Stimulated activated naive CD8-positive, alpha-beta T cell treated with anti-CD3 and anti-CD28 coated beads, Interleukin-15, Interleukin-2, amounts not matched to agents 100 ng/mL and 50 ng/mL, for 24 hours (primary cell): ENCODE results near the gene SPECC1.
"Not testable (repeated sequence)": the region's sequence is repeated elsewhere in the genome, so short reads cannot be mapped to it uniquely, and the experiment has no call there.

Experiments
- H3K27ac Mint-ChIP-seq: one replicate; pipeline ENCODE4 v1.8.0; 2021; ENCODE audit warnings: mild to moderate bottlenecking, mixed read lengths
- H3K27me3 Mint-ChIP-seq: one replicate; pipeline ENCODE4 v1.8.0; 2021; ENCODE audit warnings: mixed read lengths
- H3K36me3 Mint-ChIP-seq: one replicate; pipeline ENCODE4 v1.8.0; 2021; ENCODE audit warnings: low read depth, mixed read lengths
- H3K4me1 Mint-ChIP-seq: one replicate; pipeline ENCODE4 v1.8.0; 2021; ENCODE audit warnings: low read depth, mixed read lengths
- H3K4me3 Mint-ChIP-seq: one replicate; pipeline ENCODE4 v1.8.0; 2021; ENCODE audit warnings: mild to moderate bottlenecking, mixed read lengths
- H3K9me3 Mint-ChIP-seq: one replicate; pipeline ENCODE4 v1.8.0; 2021; ENCODE audit warnings: mixed read lengths

SPECC1 gene

DNA sequence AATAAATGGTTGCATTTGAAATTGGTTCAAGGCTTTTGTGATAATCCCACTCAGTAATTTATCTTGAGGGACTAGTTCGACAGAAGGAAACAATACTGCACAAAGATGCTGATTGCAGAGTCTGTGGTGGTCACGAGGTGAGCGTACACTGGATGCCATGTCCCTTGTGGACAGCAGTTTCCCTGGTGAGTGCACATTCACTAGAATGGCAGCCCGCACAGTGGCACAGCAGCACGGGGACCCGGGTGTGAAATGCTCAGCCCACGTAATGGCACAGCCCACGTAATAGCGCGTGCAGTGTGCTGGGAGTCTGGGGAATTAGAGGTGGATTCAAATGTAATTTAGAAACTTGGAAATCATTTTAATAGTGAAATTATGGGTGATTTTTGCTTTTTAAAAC lies 304.1 kb downstream of the SPECC1 start:
- Mint-ChIP-seq H3K9me3 (no peaks in the 10 kb centered on the region), H3K4me3 (no peak overlapping the region)

DNA sequence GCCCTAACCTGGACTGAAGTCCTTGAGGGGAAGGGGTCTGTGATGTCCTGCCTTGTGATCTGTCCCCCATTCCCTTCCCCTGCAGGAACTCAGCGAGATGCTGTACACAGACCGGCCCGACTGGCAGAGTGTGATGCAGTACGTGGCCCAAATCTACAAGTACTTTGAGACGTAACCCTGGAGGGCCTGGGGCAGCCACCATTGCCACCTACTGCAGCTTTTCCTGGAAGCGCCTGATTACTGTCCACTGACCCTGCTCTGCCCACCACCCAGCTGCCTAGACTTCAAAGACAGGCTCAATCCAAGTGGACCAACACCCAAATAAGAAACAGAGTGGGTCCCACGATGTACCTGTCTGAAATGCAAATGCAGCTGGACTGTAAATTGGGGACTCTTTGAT lies 304.7 kb downstream of the SPECC1 start:
- Mint-ChIP-seq H3K4me3 (no peak overlapping the region), H3K36me3 (no peaks in the 10 kb centered on the region), H3K27ac (no peak overlapping the region), H3K9me3 (no peaks in the 10 kb centered on the region), H3K27me3 (no peaks in the 10 kb centered on the region), H3K4me1 (no peaks in the 10 kb centered on the region)

More for the DNA sequence above, 304.1 kb downstream of the SPECC1 start:
- no peaks in the 10 kb centered on the region for H3K4me1 Mint-ChIP-seq
- H3K27ac Mint-ChIP-seq: no peak overlapping the region
- H3K36me3 Mint-ChIP-seq: no peaks in the 10 kb centered on the region
- H3K27me3 Mint-ChIP-seq: no peaks in the 10 kb centered on the region

DNA sequence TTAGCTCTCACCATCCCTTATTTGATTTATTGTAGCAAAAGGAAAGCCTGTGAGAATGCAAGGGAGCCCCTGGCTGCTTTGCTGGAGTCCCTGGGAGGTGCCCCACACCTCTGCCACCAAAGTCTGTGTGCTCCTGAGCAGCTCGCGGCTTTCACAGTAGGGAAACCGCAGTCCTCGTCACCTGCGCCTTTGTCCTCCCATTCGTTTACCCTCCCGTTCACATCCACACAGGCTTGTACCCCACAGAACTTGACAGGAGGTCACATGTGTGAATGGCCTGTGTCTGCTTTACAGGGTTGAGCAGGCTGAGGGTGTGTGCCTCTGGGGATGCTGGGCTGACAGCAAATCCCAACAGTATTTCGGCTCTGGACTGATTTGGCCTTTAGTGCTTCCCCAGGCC lies 305.7 kb downstream of the SPECC1 start:
- Mint-ChIP-seq H3K36me3 (no peaks in the 10 kb centered on the region), H3K27ac (no peak overlapping the region), H3K9me3 (no peaks in the 10 kb centered on the region), H3K4me1 (no peaks in the 10 kb centered on the region), H3K27me3 (no peaks in the 10 kb centered on the region), H3K4me3 (no peak overlapping the region)

- H3K27me3 Mint-ChIP-seq: no peaks in the 10 kb centered on the region
- no peaks in the 10 kb centered on the region for H3K4me1 Mint-ChIP-seq
- H3K27ac Mint-ChIP-seq: no peak overlapping the region
- no peaks in the 10 kb centered on the region for H3K9me3 Mint-ChIP-seq
- H3K4me3 Mint-ChIP-seq: no peak overlapping the region
- H3K36me3 Mint-ChIP-seq: no peaks in the 10 kb centered on the region
Measured at GRCh38 chr17:20315311-20315710, 306.2 kb downstream of the SPECC1 start.

DNA sequence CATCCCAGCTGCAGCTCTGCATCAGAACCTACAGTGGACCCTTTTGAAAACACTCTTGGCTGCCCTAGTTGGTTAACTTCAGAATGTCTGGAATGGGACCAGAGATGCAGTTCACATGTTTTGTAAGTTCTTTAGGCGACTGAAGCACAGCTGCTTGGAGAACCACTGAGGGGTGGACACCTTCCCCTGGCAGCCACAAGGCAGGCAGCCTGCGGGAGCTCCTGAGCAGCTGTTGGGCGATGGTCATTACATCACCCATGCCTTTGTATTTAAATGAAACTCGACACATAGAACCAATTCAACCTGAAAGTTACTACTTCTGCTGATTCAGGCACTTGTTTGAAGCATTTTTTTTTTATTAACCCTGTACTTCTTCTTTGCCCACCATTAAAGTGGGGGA lies 306.7 kb downstream of the SPECC1 start:
- no peak overlapping the region for H3K27ac Mint-ChIP-seq
- no peaks in the 10 kb centered on the region for H3K4me1 Mint-ChIP-seq
- no peaks in the 10 kb centered on the region for H3K36me3 Mint-ChIP-seq
- H3K27me3 Mint-ChIP-seq: no peaks in the 10 kb centered on the region
- no peak overlapping the region for H3K4me3 Mint-ChIP-seq
- no peaks in the 10 kb centered on the region for H3K9me3 Mint-ChIP-seq

- H3K4me1 Mint-ChIP-seq, H3K36me3 Mint-ChIP-seq, H3K9me3 Mint-ChIP-seq, H3K27me3 Mint-ChIP-seq: not testable (repeated sequence)
- H3K4me3 Mint-ChIP-seq: peak overlapping the region; percentile 26
- peak overlapping the region; percentile 61 for H3K27ac Mint-ChIP-seq
Measured at GRCh38 chr17:20320535-20321229, 311.5 kb downstream of the SPECC1 start.

- H3K27me3 Mint-ChIP-seq, H3K36me3 Mint-ChIP-seq, H3K4me1 Mint-ChIP-seq, H3K27ac Mint-ChIP-seq, H3K9me3 Mint-ChIP-seq, H3K4me3 Mint-ChIP-seq: not testable (repeated sequence)
Measured at GRCh38 chr17:20321357-20321756, 312.2 kb downstream of the SPECC1 start.

- H3K27ac Mint-ChIP-seq, H3K4me1 Mint-ChIP-seq, H3K36me3 Mint-ChIP-seq: not testable (repeated sequence)
Measured at GRCh38 chr17:20327739-20328138, 318.6 kb downstream of the SPECC1 start.

GRCh38 chr17:20351405-20351804 lies 342.2 kb downstream of the SPECC1 start:
- not testable (repeated sequence) for H3K4me3 Mint-ChIP-seq, H3K36me3 Mint-ChIP-seq, H3K27me3 Mint-ChIP-seq, H3K4me1 Mint-ChIP-seq, H3K9me3 Mint-ChIP-seq, H3K27ac Mint-ChIP-seq

More at GRCh38 chr17:20327739-20328138, 318.6 kb downstream of the SPECC1 start:
- not testable (repeated sequence) for H3K4me3 Mint-ChIP-seq, H3K9me3 Mint-ChIP-seq, H3K27me3 Mint-ChIP-seq

DNA sequence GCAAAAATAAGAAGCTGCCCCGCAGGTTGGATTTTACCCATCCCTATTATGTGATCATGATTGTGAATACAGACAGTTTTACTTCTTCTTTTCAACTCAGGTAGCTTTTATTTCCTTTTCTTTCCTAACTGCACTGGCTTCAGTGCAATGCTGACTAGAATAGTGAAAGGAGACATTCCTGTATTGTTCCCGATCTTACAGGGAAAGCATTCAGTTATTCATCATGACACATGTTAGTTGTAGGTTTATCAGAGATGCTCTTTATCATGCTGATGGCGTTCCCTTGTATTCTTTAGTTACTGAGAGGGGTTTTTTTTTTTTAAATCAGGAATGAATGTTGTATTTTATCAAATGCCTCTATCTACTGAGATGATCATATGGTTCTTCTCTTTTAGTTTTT lies 343.4 kb downstream of the SPECC1 start:
- H3K27ac Mint-ChIP-seq, H3K9me3 Mint-ChIP-seq, H3K27me3 Mint-ChIP-seq, H3K4me3 Mint-ChIP-seq, H3K36me3 Mint-ChIP-seq, H3K4me1 Mint-ChIP-seq: not testable (repeated sequence)

DNA sequence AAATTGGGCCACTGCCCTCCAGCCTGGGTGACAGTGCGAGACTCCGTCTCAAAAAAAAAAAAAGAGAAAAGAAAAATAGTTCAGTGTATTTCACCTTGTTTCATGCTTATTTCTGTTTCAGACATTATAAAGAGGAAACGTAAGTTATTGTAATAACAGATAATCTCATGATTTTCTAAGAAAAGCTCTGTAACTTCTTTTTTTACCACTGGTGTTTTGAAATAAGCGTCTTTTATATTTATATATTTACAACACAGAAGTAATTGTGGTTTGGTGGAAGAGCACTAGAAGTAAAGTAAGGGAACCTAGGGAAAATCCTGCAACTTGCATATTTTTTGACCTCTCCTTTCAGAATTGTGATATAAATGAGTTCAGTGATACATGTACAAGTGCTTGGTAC lies 354.7 kb downstream of the SPECC1 start:
- not testable (repeated sequence) for H3K36me3 Mint-ChIP-seq, H3K9me3 Mint-ChIP-seq, H3K4me3 Mint-ChIP-seq, H3K27ac Mint-ChIP-seq, H3K4me1 Mint-ChIP-seq, H3K27me3 Mint-ChIP-seq
